ENCODE measurements around the gene MN1.
A peak's percentile ranks its signal among the peaks of the same experiment; 100 is the strongest.

MN1 gene

DNA sequence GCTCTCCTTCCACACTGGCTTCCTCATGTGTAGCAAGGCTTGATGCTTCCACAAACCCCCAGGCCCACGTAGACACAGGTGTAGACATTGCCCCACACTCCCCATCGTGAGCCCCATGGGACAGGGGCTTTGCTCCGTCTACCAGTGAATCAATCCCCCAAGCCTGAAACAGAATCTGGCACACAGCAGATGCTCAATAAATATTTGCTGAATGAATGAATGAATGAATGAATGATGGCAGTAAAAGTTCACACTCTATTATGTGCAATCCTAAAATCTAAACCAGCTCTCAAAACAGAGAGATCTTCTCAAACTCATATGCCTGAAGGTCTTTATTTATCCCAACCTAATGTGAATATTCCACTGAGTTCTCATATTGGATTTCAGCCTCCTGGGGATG is 69.9 kb downstream of the MN1 start:
- DNase-seq = no peak

- DNase-seq = no peak
These were observed 70.7 kb downstream of the MN1 start for GRCh38 chr22:27730641-27731433.

- DNase-seq = no peak
These were observed 72.3 kb downstream of the MN1 start for GRCh38 chr22:27729246-27729645.

- DNase-seq = no peak
These were observed 73.7 kb downstream of the MN1 start for GRCh38 chr22:27727673-27728451.

DNA sequence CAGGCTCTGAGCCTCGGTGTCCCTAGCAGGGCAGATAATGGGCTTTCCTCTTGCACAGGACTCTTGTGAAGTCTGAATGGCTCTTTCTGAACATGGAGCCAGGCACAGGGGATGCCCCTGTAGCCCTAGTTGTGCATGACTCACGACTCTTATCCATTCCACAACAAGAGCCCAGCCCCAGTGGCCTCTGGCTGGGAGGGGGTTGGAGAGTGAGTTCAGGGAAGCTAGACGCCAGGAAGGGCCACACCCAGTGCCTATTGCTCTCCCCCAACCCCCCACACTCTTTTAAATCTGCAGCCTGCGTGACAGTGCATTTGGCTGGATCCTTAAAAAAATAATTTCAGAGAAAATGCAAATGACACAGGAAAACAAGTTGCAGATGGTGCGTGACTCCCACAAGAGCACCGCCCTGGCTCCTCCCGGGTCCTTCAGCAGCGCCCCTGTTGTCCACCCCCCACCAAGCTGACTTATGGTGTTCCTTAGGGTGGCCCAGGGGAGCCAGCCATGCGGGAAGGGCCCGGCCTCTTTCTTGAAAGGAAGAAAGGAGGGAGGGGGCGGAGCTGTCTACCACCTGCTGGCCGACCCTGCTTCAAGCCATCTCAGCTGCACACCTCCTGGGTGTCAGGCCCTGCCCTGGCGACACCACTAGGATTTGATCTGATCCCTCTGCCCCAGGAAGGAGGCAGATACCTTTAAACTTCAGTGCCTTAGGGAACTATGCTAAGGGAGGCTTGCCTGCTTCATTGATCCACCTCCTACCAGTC is 74.7 kb downstream of the MN1 start:
- peak in 1 of 14 donors; percentile 36 for DNase-seq

GRCh38 chr22:27726331-27726685 is 75.2 kb downstream of the MN1 start:
- no peak for DNase-seq

- DNase-seq = no peak
These were observed 75.9 kb downstream of the MN1 start for GRCh38 chr22:27725661-27726060.

GRCh38 chr22:27724709-27725108 is 76.8 kb downstream of the MN1 start:
- no peak for DNase-seq

- DNase-seq = no peak
These were observed 77.4 kb downstream of the MN1 start for GRCh38 chr22:27724157-27724556.

GRCh38 chr22:27723708-27724107 is 77.8 kb downstream of the MN1 start:
- no peak for DNase-seq

DNA sequence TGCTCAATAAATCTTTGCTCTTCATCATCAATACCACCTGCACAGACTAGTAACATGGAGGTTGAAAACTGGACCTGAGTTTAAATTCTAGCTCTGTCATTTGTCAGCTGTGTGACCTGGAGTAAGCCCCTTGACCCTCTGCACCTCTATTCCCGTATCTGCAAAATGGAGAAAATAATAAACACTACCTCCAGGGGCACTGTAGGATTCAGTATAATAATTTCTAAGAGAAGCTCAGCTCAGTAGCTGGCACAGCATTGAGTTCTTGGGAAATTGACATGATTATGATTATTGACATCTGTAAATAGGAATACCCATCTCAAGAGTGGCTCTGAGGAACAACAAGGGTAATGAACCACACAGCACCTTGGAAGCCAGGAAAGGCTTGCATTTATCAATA is 78.4 kb downstream of the MN1 start:
- DNase-seq = no peak

- no peak for DNase-seq
These were observed 80.7 kb downstream of the MN1 start for GRCh38 chr22:27720860-27721259.

DNA sequence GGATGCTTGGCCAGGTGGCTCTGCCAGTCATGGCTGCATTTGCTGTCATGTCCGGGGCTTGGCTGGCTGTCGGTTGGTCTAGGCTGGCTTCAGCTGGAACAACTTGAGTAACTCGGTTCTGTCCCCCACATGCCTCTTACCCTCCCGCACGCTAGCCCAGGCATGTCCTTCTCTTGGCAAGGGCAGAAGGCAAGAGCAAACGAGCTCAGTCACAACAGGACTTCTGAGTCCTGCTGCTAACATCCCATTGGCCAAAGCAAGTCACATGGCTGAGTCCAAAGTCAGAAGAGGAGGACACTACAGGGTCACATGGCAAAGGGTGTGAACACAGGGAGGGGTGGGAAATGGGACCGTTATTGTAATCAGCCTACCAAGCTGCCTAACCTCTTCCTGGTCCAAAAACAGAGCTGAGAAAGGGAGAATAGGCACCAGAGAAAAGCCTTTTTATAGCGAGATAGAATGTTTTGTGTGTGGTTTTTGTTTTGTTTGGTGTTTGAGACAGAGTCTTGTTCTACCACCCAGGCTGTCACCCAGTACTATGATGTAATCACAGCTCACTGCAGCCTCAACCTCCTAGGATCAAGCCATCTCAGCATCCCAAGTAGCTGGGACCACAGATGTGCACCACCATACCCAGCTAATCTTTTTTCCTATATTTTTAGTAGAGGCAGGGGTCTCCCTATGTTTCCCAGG is 81.9 kb downstream of the MN1 start:
- peak in 4 of 14 donors; percentile 3 to 48 (median 13) for DNase-seq

- DNase-seq = no peak
These were observed 82.6 kb downstream of the MN1 start for GRCh38 chr22:27719036-27719347.

- DNase-seq = no peak
These were observed 83.1 kb downstream of the MN1 start for GRCh38 chr22:27718186-27719035.

DNA sequence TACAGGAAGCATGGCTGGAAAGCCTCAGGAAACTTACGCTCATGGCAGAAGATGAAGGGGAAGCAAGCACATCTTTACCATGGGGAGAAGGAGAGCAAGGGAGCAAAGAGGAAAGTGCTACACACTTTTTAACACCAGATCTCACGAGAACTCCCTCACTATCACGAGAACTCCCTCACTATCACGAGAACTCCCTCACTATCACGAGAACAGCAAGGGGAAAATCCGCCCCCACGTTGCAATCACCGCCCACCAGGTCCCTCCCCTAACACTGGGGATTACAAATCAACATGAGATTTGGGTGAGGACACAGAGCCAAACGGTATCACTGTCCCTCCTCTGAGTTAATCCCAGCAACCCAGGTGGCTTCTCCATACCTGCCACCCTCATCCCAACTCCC is 84.5 kb downstream of the MN1 start:
- no peak for DNase-seq

GRCh38 chr22:27716074-27716473 is 85.5 kb downstream of the MN1 start:
- no peak for DNase-seq

- DNase-seq = peak in 12 of 14 donors; percentile 8 to 78 (median 52)
These were observed 86.5 kb downstream of the MN1 start for GRCh38 chr22:27715106-27715505.

GRCh38 chr22:27714068-27714467 is 87.5 kb downstream of the MN1 start:
- no peak for DNase-seq

DNA sequence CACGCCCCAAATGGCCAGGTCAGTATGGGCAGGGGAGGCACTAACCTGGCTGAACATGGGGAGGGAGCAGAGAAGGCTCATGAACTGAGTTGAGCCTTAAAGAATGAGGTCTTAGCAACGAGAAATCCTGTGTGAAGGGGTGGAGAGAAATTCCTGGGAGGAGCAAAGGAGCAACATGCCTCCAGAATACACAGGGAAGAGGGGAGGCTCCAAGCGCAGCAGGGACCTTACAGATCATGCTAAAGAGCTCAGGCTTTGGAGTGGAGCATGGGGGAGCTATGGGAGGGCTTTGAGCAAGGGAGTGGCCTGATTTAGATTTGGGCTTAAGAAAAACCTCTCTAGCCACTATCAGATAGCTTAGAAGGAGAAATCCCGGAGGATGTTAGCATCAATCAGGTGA is 88.1 kb downstream of the MN1 start:
- no peak for DNase-seq

- DNase-seq = no peak
These were observed 89.8 kb downstream of the MN1 start for GRCh38 chr22:27711756-27712155.

- no peak for DNase-seq
These were observed 90.5 kb downstream of the MN1 start for GRCh38 chr22:27711012-27711411.

Data from C1 segment of cervical spinal cord (tissue), 14 donors.